NCI-H524 treated with DMSO at 0.1 percent for 48 hours (cell line): ENCODE measurements around the gene PHACTR2.
"Not testable (repeated sequence)": the region's sequence is repeated elsewhere in the genome, so short reads cannot be mapped to it uniquely, and the experiment has no call there.

Experiments
- DNase-seq: peaks from one replicate; lab custom pipeline; 2025; lab: John Stamatoyannopoulos, UW

Gene PHACTR2

DNA sequence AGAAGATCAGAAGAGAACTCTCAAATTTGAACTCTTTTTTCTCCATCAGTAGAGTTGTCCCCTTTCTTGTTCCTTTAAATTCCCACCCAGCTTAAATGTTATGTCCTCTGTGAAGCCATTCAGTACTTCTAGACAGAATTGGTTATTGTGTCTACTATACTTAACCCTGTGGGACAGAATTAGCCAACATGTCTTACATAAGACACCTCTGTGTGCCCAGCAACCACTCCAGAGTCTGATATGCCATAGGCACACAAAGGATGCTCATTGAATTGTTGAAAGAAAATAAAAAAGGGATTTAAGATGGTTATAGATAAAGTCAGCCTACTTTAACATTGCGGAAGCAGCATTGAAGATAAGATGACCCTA, 88.4 kb downstream of the PHACTR2 start:
- DNase-seq = no peak

DNA sequence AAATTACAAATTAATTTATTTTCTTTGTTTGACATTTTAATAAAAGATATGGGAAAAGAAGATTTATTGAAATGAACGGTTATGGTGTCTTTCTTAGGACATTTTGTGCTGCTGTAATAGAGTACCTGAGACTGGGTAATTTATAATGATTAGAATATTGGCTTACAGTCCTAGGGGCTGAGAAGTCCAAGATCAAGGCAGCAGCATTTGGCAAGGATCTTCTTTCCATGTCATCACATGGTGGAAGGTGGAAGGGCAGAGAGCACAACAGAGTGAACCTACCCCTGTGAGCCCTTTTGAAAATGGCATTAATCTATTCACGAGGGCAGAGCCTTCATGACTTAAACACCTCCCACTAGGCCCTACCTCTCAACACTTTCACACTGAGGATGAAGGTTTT, 89.7 kb downstream of the PHACTR2 start:
- DNase-seq = no peak

DNA sequence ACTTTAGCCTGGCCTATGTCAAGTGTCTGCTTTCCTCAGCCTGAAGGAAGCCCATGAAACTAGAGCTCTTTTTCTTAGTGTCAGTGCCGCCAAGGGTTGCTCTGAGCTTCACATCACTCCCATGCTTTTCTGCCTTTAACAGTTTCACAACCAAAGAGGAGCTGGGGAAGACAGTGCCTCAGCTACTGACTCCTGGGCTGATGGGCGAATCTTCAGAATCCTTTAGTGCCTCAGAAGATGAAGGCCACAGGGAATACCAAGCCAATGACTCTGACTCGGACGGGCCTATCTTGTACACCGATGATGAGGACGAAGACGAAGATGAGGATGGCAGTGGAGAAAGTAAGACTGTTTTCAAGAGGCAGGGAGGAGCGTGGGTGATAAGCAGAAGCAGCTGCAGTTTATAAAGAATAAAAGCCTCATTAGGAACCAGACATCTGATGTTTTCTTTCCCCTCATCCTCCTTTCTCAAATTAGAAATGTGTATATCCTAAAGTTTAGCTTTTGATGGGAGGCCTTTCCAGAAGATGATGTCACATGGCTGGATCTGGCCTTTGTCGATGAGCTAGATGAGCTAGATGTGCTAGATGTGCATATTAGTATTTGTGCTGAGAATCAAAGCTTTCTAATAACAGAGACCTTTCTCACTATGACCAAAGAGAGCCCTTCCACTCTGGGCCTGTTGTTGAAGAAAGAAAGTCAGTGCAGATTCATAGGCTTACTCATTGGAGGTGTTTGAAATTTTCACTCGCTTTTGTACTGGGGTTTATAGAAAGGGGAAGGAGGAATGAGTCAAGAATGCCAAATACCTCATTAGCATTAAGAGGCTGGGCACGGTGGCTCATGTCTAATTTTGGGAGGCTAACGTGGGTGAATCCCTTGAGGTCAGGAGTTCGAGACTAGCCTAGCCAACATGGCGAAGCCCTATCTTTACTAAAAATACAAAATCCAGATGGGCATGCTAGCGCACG, 94.6 kb downstream of the PHACTR2 start:
- no peak for DNase-seq

DNA sequence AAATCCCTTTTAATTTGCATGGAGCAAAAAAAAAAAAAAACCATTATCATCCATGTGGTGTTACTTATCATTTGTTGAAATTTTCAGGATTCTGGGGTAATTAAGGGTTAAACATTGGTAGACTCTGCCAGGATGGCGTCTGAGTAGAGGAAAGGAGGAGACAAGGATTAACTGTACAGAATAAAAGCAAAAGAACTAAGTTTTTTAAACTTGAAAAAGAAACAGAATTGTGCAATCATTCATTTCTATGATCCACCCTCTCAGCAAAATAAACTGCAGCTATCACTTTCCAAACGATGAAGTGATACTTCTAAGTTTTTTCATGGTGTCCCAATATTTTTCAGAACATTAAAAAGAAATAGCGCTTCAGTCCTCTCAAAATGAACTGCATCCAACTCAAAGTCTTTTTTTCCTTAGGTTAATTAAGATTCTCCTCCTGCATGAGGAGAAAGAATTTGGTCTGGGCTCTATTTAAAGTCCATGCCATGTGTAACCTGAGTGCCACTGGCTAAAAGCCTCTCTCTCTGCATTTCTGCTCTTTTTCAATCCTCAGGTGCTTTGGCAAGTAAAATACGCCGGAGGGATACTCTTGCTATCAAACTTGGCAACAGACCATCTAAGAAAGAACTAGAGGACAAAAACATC, 95.9 kb downstream of the PHACTR2 start:
- no peak for DNase-seq

DNA sequence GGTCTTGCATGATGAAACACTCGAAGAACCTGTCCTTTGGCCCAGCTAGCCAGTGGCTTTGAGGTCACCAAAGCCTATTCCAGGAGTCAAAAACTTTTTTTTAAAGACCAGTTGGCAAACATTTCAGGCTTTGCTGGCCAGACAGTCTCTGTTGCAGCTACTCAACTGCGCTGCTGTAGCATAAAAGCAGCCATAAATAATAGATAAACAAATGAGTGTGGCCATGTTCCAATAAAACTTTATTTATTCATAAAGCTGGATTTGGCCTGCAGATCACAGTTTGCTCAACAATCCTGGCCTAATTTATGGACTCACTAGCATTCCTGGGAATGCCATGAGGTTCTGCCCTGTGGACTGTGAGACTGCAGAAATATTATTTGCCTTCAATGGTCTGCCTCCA, 96.6 kb downstream of the PHACTR2 start:
- no peak for DNase-seq

DNA sequence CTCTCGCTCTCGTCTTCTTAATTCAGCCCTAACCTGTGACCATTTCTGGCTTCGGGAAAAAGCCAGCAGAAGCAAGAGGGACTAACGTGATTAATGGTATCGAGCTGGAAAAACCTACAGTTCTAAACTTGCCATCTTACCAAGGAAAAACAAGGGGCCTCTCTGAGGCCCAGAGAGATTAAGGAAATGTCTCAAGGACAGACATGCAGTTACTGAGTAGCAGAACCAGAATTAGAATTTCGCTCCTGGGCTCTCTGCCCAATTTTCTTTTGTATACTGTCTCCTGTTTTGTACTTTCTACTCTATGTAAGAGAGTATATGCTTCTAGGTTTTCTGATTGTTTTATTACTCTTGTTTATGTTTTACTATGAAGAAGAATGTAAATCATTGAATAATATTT, 97.6 kb downstream of the PHACTR2 start:
- DNase-seq = no peak

DNA sequence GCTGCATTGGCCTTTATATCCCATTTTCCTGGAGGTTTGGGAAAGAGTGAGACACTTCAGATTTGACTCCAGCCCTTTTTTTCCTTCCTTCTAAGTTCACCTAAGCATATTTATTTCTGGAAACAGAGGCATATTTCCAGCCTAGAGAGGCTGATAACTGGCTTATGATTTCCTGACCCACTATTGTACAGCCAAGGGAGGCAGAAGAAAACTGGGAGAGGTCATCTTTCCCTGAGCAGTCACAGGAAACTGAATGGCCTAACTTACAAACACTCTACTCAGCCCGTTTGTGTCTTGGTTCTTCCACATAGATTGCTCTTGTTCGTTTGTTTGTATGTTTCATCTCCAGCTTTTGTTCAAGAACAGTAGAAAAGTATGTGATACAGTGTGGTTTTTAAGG, 101.2 kb downstream of the PHACTR2 start:
- DNase-seq = no peak

DNA sequence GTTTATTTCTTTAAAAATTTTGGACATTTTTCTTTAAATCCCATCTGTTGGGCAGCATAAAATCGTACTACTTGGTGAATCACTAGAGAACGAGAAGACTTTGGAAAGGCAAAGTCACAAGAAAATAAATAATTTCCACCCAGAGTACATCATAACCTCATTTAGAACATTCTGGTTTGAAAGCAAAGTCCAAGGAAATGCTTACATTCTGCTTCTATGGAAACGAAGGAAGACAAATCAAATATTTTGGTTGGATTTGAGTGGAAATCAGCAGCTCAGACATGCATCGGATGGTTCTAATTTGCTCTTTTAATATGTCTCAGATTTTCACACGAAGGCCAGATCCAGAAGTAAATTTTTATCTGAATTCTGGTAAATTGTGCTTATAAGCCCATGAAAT, 104.7 kb downstream of the PHACTR2 start:
- DNase-seq = no peak

DNA sequence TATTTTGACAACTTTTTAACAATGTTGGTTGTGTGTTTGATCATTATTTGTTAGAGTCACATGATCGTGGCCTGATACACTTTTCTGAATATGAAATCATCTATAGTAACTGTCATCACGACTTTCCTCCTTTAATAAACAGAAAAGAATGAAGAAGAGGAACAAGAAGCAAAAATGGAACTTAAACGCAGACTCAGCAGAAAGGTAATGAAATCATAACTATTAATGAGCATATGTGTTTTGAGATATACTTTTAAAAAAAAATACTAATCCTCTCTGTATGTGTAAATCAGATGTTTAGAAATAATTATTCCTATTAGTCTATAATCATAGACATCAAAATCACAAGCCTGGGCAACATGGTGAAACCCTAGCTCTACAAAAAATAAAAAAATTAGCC, 105.3 kb downstream of the PHACTR2 start:
- DNase-seq = no peak

DNA sequence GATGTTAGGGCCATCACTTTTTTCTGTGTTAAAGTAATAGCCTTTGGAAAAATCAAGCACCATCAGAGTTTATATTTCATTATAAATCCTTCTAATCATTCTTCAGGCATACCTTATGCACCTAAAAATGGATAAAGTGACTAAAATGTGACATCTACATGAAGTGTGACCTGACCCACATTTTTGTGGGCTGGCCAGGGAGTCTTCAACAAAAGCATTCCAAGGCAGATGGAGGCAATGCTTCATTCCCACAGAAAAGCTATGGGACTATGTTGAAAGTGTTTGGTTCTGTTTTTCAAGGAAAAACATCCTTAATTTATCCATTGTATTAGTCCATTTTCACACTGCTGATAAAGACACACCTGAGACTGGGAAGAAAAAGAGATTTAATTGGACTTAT, 106.6 kb downstream of the PHACTR2 start:
- DNase-seq = no peak

DNA sequence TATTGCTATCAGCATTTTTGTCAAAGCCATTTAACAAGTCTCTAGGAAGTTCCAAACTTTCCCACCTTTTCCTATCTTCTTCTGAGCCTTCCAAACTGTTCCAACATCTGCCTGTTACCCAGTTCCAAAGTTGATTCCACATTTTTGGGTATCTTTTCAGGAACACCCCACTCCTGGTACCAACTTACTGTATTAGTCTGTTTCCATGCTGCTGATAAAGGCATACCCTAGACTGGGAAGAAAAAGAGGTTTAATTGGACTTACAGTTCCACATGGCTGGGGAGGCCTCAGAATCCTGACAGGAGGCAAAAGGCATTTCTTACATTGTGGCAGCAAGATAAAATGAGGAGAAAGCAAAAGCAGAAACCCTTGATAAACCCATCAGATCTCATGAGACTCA, 108.6 kb downstream of the PHACTR2 start:
- not testable (repeated sequence) for DNase-seq

DNA sequence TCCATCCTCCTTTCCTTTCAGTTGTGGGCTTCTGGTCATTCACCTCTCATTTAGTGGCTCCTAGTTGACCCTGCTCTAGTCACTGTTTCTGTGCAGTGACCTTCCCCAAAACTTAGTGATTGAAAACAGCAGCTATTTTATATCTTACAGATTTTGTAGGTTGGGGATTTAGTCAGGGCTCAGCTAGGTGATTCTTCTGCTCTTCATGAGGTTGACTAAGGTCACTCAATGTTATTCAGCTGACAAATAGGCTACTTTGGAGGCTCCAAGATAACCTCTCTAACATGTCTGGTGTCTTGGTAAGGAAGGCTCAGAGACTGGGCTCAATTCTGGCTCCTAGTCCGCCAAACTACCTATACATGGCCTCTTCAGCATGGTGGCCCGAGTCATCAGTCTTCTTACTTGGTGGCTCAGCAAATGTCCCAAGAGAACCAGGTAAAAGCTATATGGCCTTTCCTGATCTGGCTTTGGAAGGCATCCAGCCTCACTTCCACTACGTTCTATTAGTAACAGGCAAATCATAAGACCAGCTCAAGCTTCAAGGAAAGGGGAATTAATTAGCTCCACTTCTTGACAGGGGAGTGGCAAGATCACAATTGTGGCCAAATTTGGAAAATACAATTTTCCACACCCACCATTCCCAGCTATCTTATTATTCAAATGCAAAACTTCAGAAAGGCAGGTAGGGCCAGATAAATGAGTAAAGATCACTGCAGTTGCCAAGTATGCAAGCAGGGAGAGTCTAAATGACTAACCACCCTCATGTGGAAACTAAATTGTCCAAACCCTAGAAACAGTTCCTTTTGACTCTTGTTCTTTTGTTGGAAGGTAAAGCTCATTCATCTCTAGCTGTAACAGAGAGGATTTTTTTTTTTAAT, 114.9 kb downstream of the PHACTR2 start:
- DNase-seq = no peak

DNA sequence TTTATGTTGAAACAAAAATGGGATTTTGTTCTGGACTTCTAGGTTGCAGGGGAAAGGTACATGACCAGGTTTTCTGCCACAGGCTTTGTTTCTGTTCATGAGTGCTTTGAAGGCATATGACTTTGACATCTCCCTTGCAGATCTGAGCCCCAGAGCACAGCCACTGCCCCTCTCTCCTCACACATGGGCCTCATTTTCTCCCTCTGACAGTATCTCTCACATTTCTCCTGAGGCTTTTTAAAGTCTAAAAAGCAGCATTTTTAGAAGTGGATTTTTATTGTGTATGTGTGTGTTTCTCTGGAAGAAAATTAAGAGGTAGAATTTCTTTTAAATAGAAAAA, 115.5 kb downstream of the PHACTR2 start:
- DNase-seq = no peak

DNA sequence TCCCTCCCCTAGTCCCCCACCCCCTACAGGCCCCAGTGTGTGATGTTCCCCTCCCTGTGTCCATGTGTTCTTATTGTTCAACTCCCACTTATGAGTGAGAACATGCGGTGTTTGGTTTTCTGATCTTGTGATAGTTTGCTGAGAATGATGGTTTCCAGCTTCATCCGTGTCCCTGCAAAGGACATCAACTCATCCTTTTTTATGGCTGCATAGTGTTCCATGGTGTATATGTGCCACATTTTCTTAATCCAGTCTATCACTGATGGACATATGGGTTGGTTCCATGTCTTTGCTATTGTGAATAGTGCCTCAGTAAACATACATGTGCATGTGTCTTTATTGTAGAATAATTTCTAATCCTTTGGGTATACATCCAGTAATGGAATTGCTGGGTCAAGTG, 118.8 kb downstream of the PHACTR2 start:
- DNase-seq = not testable (repeated sequence)

DNA sequence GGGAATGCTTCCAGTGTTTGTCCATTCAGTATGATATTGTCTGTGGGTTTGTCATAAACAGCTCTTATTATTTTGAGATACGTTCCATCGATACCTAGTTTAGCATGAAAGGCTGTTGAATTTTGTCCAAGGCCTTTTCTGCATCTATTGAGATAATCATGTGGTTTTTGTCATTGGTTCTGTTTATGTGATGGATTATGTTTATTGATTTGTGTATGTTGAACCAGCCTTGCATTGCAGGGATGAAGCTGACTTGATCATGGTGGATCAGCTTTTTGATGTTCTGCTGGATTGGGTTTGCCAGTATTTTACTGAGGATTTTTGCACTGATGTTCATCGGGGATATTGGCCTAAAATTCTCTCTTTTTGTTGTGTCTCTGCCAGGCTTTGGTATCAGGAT, 120.7 kb downstream of the PHACTR2 start:
- DNase-seq = not testable (repeated sequence)

DNA sequence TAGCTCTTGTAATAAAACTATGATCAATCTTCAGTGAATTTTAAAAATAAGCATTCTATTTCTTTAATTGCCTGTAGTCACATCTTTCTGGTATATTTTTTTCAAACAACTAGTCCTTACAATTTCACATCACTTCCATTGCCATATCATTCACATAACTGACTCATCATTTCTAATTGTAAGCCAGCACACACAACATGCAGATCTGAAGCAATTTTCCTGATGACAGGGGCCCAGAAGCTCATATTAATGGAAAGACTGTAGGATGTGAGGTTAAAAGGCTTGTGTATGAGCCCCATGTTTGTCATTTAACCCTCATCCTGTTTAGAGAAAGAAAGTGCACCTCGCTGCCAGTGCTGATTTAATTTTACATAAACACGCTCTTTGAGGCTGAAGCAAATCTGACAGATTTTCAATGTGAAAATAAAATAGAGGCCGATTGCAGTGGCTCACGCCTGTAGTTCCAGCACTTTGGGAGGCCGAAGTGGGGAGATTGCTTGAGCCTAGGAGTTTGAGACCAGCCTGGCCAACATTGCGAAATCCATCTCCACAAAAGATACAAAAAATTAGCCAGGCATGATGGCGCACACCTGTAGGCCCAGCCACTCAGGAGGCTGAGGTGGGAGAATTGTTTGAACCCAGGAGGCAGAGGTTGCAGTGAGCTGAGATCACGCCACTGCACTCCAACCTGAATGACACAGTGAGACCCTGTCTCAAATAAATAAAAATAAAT, 125.2 kb downstream of the PHACTR2 start:
- DNase-seq = no peak

DNA sequence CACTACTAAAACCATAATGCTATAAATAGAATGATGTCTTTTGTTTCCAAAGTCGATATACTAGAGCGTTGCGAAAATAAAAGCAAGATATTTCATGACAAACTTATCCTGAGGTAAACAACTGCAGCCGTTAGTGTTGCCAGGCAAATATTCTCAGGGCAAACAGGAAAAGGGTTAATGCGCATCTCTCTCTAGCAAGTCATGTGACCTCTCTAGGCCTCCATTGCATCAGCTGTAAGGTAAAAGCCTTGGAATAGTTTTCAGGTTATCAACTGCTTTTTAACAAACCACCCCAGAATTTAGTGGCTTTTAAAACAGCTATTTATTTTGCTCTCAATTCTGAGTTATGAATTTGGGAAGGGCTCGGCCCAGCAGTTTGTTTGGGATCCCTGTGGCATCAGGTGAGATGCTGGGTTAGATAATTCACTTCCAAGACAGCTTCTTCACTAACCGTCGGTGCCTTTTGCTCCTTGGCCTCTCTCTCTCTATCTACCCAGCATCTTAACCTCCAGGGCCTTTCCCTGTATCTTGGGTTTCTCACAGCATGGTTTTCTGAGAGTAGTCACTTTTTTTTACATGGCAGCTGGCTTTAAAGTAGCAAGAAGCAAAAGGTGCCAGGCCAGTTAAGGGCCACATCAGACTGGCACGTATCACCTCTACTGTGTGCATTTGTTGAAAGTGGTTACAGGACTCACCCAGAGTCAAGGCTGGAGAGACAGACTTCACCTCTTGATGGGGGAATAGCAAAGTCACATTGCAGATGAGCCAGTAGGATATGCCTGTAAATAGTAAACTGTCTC, 126.2 kb downstream of the PHACTR2 start:
- no peak for DNase-seq

DNA sequence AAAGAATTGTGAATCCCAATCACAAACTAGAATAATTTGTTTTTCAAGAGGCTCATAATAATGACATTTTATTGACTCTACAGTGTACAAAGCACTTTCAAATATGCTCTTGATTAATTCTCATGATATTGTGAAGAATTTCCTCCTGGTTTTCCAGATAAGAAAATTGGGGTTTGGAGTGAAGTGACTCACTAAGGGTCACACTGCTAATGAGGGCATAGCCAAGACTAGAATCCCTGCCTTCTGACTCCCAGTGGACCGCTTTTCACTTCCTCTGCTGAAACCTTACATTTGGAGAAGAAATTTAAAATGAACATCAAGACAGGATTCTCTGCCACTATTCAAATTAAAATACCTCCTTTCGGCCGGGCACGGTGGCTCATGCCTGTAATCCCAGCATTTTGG, 127.1 kb downstream of the PHACTR2 start:
- no peak for DNase-seq

DNA sequence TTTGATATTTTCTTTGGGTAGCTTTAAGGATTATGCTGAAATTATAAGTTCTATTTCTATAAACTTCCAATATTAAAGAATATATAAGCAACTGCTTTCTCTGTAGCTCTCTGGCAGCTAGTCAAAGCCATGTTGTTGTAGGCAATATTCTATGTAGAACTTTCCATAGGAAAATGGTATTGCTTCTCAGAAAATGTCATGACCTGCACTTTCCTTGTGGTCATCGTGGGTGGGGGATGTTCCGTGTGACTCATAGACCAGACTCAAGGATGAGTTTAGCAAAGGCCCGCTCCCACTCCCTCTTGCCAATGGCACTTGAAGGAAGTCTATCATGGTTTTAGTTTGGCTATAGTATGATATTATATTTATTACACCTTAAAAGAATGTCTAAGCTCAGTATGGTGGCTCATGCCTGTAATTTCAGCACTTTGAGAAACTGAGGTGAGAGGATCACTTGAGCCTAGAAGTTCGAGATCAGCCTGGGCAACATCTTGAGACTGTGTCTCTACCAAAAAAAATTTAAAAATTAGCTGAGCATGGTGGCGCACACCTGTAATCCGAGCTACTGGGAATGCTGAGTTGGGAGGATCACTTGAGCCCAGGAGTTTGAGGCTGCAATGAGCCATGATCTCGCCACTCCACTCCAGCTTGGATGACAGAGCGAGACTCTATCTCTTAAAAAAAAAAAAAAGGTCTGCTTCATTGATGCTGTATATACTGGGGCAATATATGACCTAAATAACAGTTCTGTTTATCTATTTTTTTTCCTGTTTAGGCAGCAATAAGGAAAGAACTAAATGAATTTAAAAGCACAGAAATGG, 128.7 kb downstream of the PHACTR2 start:
- DNase-seq = no peak

DNA sequence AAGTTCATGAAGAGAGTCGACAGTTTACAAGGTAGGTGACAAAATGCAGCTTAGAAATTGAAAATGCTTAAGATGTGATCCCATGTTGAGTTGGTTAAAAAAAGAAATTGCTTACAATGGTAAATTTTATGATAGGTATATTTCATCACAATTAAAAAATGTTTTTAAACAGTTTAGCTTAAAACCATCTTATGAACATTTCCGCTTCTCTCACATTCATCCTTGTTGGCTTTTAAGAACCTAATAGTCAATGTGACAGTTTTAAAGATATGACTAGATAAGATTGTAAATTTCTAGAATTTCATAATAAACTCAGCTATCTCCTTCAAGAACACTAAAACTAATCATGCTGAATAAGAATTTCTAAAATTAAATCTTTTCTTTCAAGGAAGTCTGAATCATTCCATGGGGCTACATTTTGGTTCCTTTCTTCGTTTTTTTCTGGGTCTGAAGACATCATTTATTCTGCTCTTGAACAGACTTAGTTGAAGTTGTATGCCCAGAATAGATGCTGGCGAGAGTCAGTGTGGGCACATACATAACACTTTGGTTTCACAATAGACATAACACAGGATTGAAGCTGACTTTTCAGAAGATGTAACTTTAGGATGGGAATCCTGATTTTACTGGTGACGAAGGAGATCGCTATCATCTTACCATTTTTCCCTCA, 129.5 kb downstream of the PHACTR2 start:
- DNase-seq = no peak
